Activated naive CD8-positive, alpha-beta T cell treated with anti-CD3 and anti-CD28 coated beads, Interleukin-2, amount 50 U/mL, for 24 hours (primary cell): Measurements from ENCODE around the gene ZNF253.
"Not testable (repeated sequence)": the region's sequence is repeated elsewhere in the genome, so short reads cannot be mapped to it uniquely, and the experiment has no call there.

ENCODE experiments used
- ATAC-seq: fragments of 150-1000 bp; cut with Tn5 transposase; one replicate; pipeline ENCODE4 v1.10.0; 2021
- DNase-seq: peaks from one replicate; pipeline ENCODE4 v3.0.0; 2021
- H3K27ac Mint-ChIP-seq: one replicate; pipeline ENCODE4 v1.8.0; 2021; ENCODE audit warnings: mild to moderate bottlenecking, mixed read lengths
- H3K27me3 Mint-ChIP-seq: one replicate; pipeline ENCODE4 v1.8.0; 2021; ENCODE audit warnings: mixed read lengths
- H3K36me3 Mint-ChIP-seq: one replicate; pipeline ENCODE4 v1.8.0; 2021; ENCODE audit warnings: low read depth, mixed read lengths
- H3K4me1 Mint-ChIP-seq: one replicate; pipeline ENCODE4 v1.8.0; 2021; ENCODE audit warnings: mixed read lengths
- H3K4me3 Mint-ChIP-seq: one replicate; pipeline ENCODE4 v1.8.0; 2021; ENCODE audit warnings: mild to moderate bottlenecking, moderate library complexity, mixed read lengths
- H3K9me3 Mint-ChIP-seq: one replicate; pipeline ENCODE4 v1.8.0; 2021; ENCODE audit warnings: mixed read lengths

The ZNF253 gene

DNA sequence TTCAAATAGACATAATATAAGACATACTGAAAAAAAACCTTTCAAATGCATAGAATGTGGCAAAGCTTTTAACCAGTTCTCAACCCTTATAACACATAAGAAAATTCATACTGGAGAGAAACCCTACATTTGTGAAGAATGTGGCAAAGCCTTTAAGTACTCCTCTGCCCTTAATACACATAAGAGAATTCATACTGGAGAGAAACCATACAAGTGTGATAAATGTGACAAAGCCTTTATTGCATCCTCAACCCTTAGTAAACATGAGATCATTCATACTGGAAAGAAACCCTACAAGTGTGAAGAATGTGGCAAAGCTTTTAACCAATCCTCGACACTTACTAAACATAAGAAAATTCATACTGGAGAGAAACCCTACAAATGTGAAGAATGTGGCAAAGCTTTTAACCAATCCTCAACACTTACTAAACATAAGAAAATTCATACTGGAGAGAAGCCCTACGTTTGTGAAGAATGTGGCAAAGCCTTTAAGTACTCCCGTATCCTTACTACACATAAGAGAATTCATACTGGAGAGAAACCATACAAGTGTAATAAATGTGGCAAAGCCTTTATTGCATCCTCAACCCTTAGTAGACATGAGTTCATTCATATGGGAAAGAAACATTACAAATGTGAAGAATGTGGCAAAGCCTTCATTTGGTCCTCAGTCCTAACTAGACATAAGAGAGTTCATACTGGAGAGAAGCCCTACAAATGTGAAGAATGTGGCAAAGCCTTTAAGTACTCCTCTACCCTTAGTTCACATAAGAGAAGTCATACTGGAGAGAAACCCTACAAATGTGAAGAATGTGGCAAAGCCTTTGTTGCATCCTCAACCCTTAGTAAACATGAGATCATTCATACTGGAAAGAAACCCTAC lies 68.0 kb downstream of the ZNF253 start:
- not testable (repeated sequence) for H3K27me3 Mint-ChIP-seq, H3K27ac Mint-ChIP-seq, H3K4me1 Mint-ChIP-seq, DNase-seq, ATAC-seq, H3K4me3 Mint-ChIP-seq
- peaks cover 52% of the 10 kb centered on the region for H3K9me3 Mint-ChIP-seq
- peaks cover 52% of the 10 kb centered on the region for H3K36me3 Mint-ChIP-seq

DNA sequence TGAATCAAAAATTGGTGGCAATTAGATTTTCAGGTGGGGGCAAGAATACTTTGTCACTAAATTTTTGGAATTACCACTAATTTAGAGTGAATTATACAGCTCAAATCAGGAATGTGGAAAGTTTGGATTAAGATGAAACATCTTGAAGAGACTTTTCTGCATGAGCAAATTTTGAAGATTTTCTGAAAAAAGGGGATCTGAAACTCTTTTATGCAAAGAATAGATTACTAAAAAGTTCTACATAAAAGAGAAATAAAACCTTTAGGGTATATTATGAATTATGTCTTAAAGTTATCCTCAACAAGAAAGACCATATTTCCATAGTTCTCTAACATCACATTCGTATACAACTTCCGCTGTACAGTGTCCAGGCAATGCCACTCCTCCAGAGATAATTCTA lies 71.7 kb downstream of the ZNF253 start:
- no peak for ATAC-seq
- H3K9me3 Mint-ChIP-seq: peaks cover 62% of the 10 kb centered on the region
- H3K27me3 Mint-ChIP-seq: no peaks in the 10 kb centered on the region

DNA sequence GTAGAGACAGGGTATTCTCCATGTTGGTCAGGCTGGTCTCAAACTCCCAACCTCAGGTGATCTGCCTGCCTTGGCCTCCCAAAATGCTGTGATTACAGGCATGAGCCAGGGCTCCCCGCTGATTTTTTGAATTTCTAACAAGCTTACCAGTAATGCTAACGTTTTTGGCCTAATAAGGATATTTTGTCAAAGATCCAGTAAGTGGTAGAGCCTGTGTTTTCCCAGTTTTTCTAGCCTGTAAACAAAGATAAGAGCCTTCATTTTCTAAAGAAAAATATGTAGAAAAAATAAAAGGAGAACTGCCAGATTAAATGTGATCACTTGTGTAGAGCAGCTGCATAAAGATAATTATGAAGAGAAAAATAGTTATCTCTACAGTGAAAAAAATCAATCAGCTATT lies 72.8 kb downstream of the ZNF253 start:
- Mint-ChIP-seq H3K9me3 (peaks cover 52% of the 10 kb centered on the region), H3K27ac (no peak overlapping the region), H3K4me3 (no peak overlapping the region), H3K4me1 (no peaks in the 10 kb centered on the region), H3K27me3 (no peaks in the 10 kb centered on the region), H3K36me3 (peaks cover 29% of the 10 kb centered on the region)
- no peak for DNase-seq
- no peak for ATAC-seq

More for the DNA sequence above, 71.7 kb downstream of the ZNF253 start:
- DNase-seq: no peak
- Mint-ChIP-seq H3K4me3 (no peak overlapping the region), H3K36me3 (peaks cover 39% of the 10 kb centered on the region), H3K4me1 (no peaks in the 10 kb centered on the region), H3K27ac (no peak overlapping the region)

DNA sequence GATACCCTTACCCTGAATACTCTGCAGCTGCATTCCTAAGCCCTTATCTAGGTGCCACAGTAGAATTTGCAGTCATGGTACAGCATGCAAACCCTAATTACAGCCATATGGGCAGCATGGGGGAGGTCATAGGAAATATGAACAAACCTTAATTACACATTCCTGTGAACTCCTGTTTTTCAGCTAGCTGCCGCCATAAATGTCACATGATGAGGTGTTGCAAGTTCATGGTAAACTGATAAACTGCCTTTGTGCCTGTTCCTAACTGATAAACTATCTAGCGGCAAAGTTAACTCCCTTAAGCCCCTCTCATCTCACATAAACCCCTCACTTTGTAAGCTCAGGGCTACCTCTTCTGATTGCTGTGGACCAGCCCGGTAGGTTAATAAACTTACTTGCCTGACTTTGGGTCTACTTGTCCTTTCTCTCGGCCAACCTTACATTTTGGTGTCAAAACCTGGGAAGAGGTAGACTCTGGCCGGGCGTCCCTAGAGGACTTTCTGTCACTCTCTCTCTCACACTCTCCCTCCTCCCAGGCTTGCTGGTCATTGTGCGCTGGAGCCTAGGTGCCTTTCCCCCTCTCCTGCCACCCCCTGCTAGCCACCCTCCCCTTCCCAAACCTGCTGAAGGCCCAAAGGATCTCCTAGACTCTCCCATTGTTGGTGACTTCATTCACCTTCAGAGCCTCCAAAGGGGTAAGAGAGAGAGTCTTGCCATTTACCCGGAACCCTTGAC lies 78.3 kb downstream of the ZNF253 start:
- Mint-ChIP-seq H3K4me3 (no peak overlapping the region), H3K9me3 (peaks cover 28% of the 10 kb centered on the region), H3K27ac (no peak overlapping the region), H3K4me1 (no peaks in the 10 kb centered on the region), H3K36me3 (peaks cover 3% of the 10 kb centered on the region), H3K27me3 (peaks cover 4% of the 10 kb centered on the region)
- DNase-seq (no peak), ATAC-seq (no peak)
